Activated naive CD8-positive, alpha-beta T cell treated with anti-CD3 and anti-CD28 coated beads, Interleukin-2, amount 50 U/mL, for 24 hours (primary cell): ENCODE measurements around the gene NTRK3.

Source experiments
- ATAC-seq: fragments of 150-1000 bp; cut with Tn5 transposase; one replicate; pipeline ENCODE4 v1.10.0; 2021
- DNase-seq: peaks from one replicate; pipeline ENCODE4 v3.0.0; 2021
- H3K27ac Mint-ChIP-seq: one replicate; pipeline ENCODE4 v1.8.0; 2021; ENCODE audit warnings: mild to moderate bottlenecking, mixed read lengths
- H3K27me3 Mint-ChIP-seq: one replicate; pipeline ENCODE4 v1.8.0; 2021; ENCODE audit warnings: mixed read lengths
- H3K36me3 Mint-ChIP-seq: one replicate; pipeline ENCODE4 v1.8.0; 2021; ENCODE audit warnings: low read depth, mixed read lengths
- H3K4me1 Mint-ChIP-seq: one replicate; pipeline ENCODE4 v1.8.0; 2021; ENCODE audit warnings: mixed read lengths
- H3K4me3 Mint-ChIP-seq: one replicate; pipeline ENCODE4 v1.8.0; 2021; ENCODE audit warnings: mild to moderate bottlenecking, moderate library complexity, mixed read lengths
- H3K9me3 Mint-ChIP-seq: one replicate; pipeline ENCODE4 v1.8.0; 2021; ENCODE audit warnings: mixed read lengths

The NTRK3 gene

GRCh38 chr15:88022716-88023115 lies 233.8 kb downstream of the NTRK3 start:
- no peak for ATAC-seq
- Mint-ChIP-seq H3K4me1 (no peaks in the 10 kb centered on the region), H3K27ac (no peak overlapping the region), H3K9me3 (peaks cover 3% of the 10 kb centered on the region), H3K27me3 (no peaks in the 10 kb centered on the region), H3K36me3 (no peaks in the 10 kb centered on the region), H3K4me3 (no peak overlapping the region)
- no peak for DNase-seq

- H3K9me3 Mint-ChIP-seq: peaks cover 3% of the 10 kb centered on the region
- no peak overlapping the region for H3K4me3 Mint-ChIP-seq
- no peak for ATAC-seq
- no peaks in the 10 kb centered on the region for H3K4me1 Mint-ChIP-seq
- DNase-seq: no peak
- no peak overlapping the region for H3K27ac Mint-ChIP-seq
- H3K27me3 Mint-ChIP-seq: no peaks in the 10 kb centered on the region
- no peaks in the 10 kb centered on the region for H3K36me3 Mint-ChIP-seq
Measured at GRCh38 chr15:88021601-88022000, 234.9 kb downstream of the NTRK3 start.

GRCh38 chr15:88020806-88021205 lies 235.7 kb downstream of the NTRK3 start:
- H3K4me3 Mint-ChIP-seq: no peak overlapping the region
- DNase-seq (no peak), ATAC-seq (no peak)
- no peaks in the 10 kb centered on the region for H3K4me1 Mint-ChIP-seq
- H3K9me3 Mint-ChIP-seq: peaks cover 3% of the 10 kb centered on the region
- H3K27ac Mint-ChIP-seq: no peak overlapping the region
- no peaks in the 10 kb centered on the region for H3K36me3 Mint-ChIP-seq
- no peaks in the 10 kb centered on the region for H3K27me3 Mint-ChIP-seq

- H3K27me3 Mint-ChIP-seq: no peaks in the 10 kb centered on the region
- H3K36me3 Mint-ChIP-seq: no peaks in the 10 kb centered on the region
- H3K4me1 Mint-ChIP-seq: no peaks in the 10 kb centered on the region
- no peaks in the 10 kb centered on the region for H3K9me3 Mint-ChIP-seq
- H3K27ac Mint-ChIP-seq: no peak overlapping the region
- ATAC-seq (no peak), DNase-seq (no peak)
- no peak overlapping the region for H3K4me3 Mint-ChIP-seq
Measured at GRCh38 chr15:88019656-88020055, 236.9 kb downstream of the NTRK3 start.

GRCh38 chr15:88018869-88019641 lies 237.5 kb downstream of the NTRK3 start:
- ATAC-seq (no peak), DNase-seq (no peak)
- Mint-ChIP-seq H3K36me3 (no peaks in the 10 kb centered on the region), H3K27me3 (no peaks in the 10 kb centered on the region), H3K4me1 (no peaks in the 10 kb centered on the region), H3K4me3 (no peak overlapping the region), H3K27ac (no peak overlapping the region), H3K9me3 (no peaks in the 10 kb centered on the region)

GRCh38 chr15:88017753-88018152 lies 238.8 kb downstream of the NTRK3 start:
- no peak for DNase-seq
- H3K36me3 Mint-ChIP-seq: no peaks in the 10 kb centered on the region
- no peak for ATAC-seq
- H3K9me3 Mint-ChIP-seq: no peaks in the 10 kb centered on the region
- H3K27ac Mint-ChIP-seq: no peak overlapping the region
- no peaks in the 10 kb centered on the region for H3K4me1 Mint-ChIP-seq
- H3K4me3 Mint-ChIP-seq: no peak overlapping the region
- no peaks in the 10 kb centered on the region for H3K27me3 Mint-ChIP-seq

GRCh38 chr15:88016406-88016805 lies 240.1 kb downstream of the NTRK3 start:
- Mint-ChIP-seq H3K27me3 (no peaks in the 10 kb centered on the region), H3K27ac (no peak overlapping the region), H3K36me3 (no peaks in the 10 kb centered on the region), H3K9me3 (no peaks in the 10 kb centered on the region), H3K4me1 (no peaks in the 10 kb centered on the region), H3K4me3 (no peak overlapping the region)
- DNase-seq (no peak), ATAC-seq (no peak)

- Mint-ChIP-seq H3K27me3 (no peaks in the 10 kb centered on the region), H3K27ac (peak overlapping the region; percentile 31), H3K9me3 (no peaks in the 10 kb centered on the region), H3K36me3 (no peaks in the 10 kb centered on the region), H3K4me1 (no peaks in the 10 kb centered on the region), H3K4me3 (no peak overlapping the region)
- DNase-seq (no peak), ATAC-seq (no peak)
Measured at GRCh38 chr15:88015228-88015860, 241.2 kb downstream of the NTRK3 start.

GRCh38 chr15:88014454-88015160 lies 241.9 kb downstream of the NTRK3 start:
- H3K4me1 Mint-ChIP-seq: no peaks in the 10 kb centered on the region
- ATAC-seq (no peak), DNase-seq (no peak)
- H3K36me3 Mint-ChIP-seq: no peaks in the 10 kb centered on the region
- H3K4me3 Mint-ChIP-seq: no peak overlapping the region
- no peaks in the 10 kb centered on the region for H3K9me3 Mint-ChIP-seq
- no peak overlapping the region for H3K27ac Mint-ChIP-seq
- no peaks in the 10 kb centered on the region for H3K27me3 Mint-ChIP-seq

GRCh38 chr15:88013111-88013510 lies 243.4 kb downstream of the NTRK3 start:
- Mint-ChIP-seq H3K36me3 (no peaks in the 10 kb centered on the region), H3K4me3 (no peak overlapping the region), H3K27me3 (no peaks in the 10 kb centered on the region), H3K4me1 (no peaks in the 10 kb centered on the region), H3K27ac (no peak overlapping the region), H3K9me3 (no peaks in the 10 kb centered on the region)
- ATAC-seq: no peak
- DNase-seq: no peak

- no peak for ATAC-seq
- H3K4me1 Mint-ChIP-seq: no peaks in the 10 kb centered on the region
- DNase-seq: no peak
- no peaks in the 10 kb centered on the region for H3K27me3 Mint-ChIP-seq
- H3K27ac Mint-ChIP-seq: no peak overlapping the region
- no peaks in the 10 kb centered on the region for H3K9me3 Mint-ChIP-seq
- no peaks in the 10 kb centered on the region for H3K36me3 Mint-ChIP-seq
- H3K4me3 Mint-ChIP-seq: no peak overlapping the region
Measured at GRCh38 chr15:88012688-88013087, 243.9 kb downstream of the NTRK3 start.

GRCh38 chr15:88012233-88012632 lies 244.3 kb downstream of the NTRK3 start:
- Mint-ChIP-seq H3K36me3 (no peaks in the 10 kb centered on the region), H3K27me3 (no peaks in the 10 kb centered on the region), H3K27ac (no peak overlapping the region), H3K4me1 (no peaks in the 10 kb centered on the region), H3K4me3 (no peak overlapping the region), H3K9me3 (no peaks in the 10 kb centered on the region)
- no peak for ATAC-seq
- no peak for DNase-seq

GRCh38 chr15:88011533-88011932 lies 245.0 kb downstream of the NTRK3 start:
- Mint-ChIP-seq H3K9me3 (no peaks in the 10 kb centered on the region), H3K36me3 (no peaks in the 10 kb centered on the region), H3K27ac (no peak overlapping the region), H3K4me3 (no peak overlapping the region), H3K4me1 (no peaks in the 10 kb centered on the region), H3K27me3 (no peaks in the 10 kb centered on the region)
- DNase-seq (no peak), ATAC-seq (no peak)

- no peak for ATAC-seq
- Mint-ChIP-seq H3K36me3 (no peaks in the 10 kb centered on the region), H3K4me3 (no peak overlapping the region), H3K27ac (no peak overlapping the region), H3K4me1 (no peaks in the 10 kb centered on the region), H3K27me3 (peaks cover 2% of the 10 kb centered on the region), H3K9me3 (peaks cover 6% of the 10 kb centered on the region)
- no peak for DNase-seq
Measured at GRCh38 chr15:88006146-88006545, 250.4 kb downstream of the NTRK3 start.

GRCh38 chr15:88004399-88004798 lies 252.1 kb downstream of the NTRK3 start:
- Mint-ChIP-seq H3K27ac (no peak overlapping the region), H3K9me3 (peaks cover 10% of the 10 kb centered on the region), H3K27me3 (peaks cover 2% of the 10 kb centered on the region), H3K36me3 (no peaks in the 10 kb centered on the region), H3K4me3 (no peak overlapping the region), H3K4me1 (no peaks in the 10 kb centered on the region)
- DNase-seq (no peak), ATAC-seq (no peak)
